HCT116 (cell line): ENCODE data around the gene CAPS. TPM values are rescaled to one million over a fixed set of nuclear protein-coding genes. Genes with fewer than 3 reads are reported as not detected.

Source experiments
- ATAC-seq: fragments of 200-7000 bp; cut with Tn5 transposase; 2 replicates; pipeline ENCODE4 v1.9.1; 2020; ENCODE audit warnings: mild to moderate bottlenecking, moderate library complexity
- BruUV-seq: library from RNA; stranded (reverse); fragments of 400-500 nt; replicated peaks from 2 replicates; lab custom pipeline; 2021; lab: Mats Ljungman, UMichigan
- CTCF ChIA-PET: fragments of 300-600 bp; sonication (Branson Sonifier 250); formaldehyde crosslinking; loops from one replicate; lab custom pipeline; 2021; ENCODE audit warnings: antibody characterized with exemption; lab: Charles Lee
- POLR2A ChIA-PET: fragments of 300-600, 350-600 bp; sonication (Branson Sonifier 250); formaldehyde crosslinking; loops from one replicate; lab custom pipeline; 2021; ENCODE audit warnings: antibody characterized with exemption; lab: Charles Lee
- RAD21 ChIA-PET, 2 experiments: fragments of 300-600 bp; sonication (Branson Sonifier 250); formaldehyde crosslinking; loops; one replicate each; lab custom pipeline; 2023; ENCODE audit warnings: low total read pairs in 2 of 2; ENCODE audit not compliant: uncharacterized antibody in 2 of 2, unreplicated experiment in 2 of 2, low non-redundant PET in 1 of 2; lab: Charles Lee
- DNase-seq: peaks from one replicate; pipeline ENCODE4 v3.0.0-alpha.2; 2010; ENCODE audit warnings: low read depth, low spot score
- H2AFZ ChIP-seq: fragments of 200-600 bp; shearing (Covaris generic), sonication (generic); 2 replicates; pipeline ENCODE4 v1.6.1; 2017; ENCODE audit warnings: low read depth, mixed run types, mixed read lengths, antibody characterized with exemption, low read length; ENCODE audit not compliant: poor library complexity, severe bottlenecking
- H3K27ac ChIP-seq: 2 replicates; pipeline ENCODE4 v1.5.1; 2012; ENCODE audit warnings: low read depth, low read length
- H3K27me3 ChIP-seq: fragments of 200-600 bp; sonication (generic); 2 replicates; pipeline ENCODE4 v1.6.1; 2016; ENCODE audit warnings: mixed run types, low read length, mixed read lengths; ENCODE audit not compliant: insufficient read depth
- H3K36me3 ChIP-seq, 2 experiments: fragments of 200-500 bp in 1 of 2; fragments of 200-600 bp in 1 of 2; sonication (Bioruptor generic) in 1 of 2; sonication (generic) in 1 of 2; 2 replicates each; pipeline versions ENCODE4 v1.5.1 to v1.6.1; 2014 to 2016; ENCODE audit warnings: low read length in 2 of 2, inconsistent platforms in 1 of 2, mixed read lengths in 1 of 2, mixed run types in 1 of 2; ENCODE audit not compliant: insufficient read depth in 2 of 2, control insufficient read depth in 1 of 2
- H3K4me1 ChIP-seq, 2 experiments: fragments of 200-600 bp in 1 of 2; sonication (generic) in 1 of 2; 2 replicates each; pipeline versions ENCODE4 v1.5.1 to v1.6.1; 2012 to 2017; ENCODE audit warnings: low read length in 2 of 2, inconsistent platforms in 1 of 2, mild to moderate bottlenecking in 1 of 2, mixed read lengths in 1 of 2, mixed run types in 1 of 2, moderate library complexity in 1 of 2; ENCODE audit not compliant: insufficient read depth in 2 of 2, control insufficient read depth in 1 of 2
- H3K4me2 ChIP-seq: fragments of 200-600 bp; sonication (generic); 2 replicates; pipeline ENCODE4 v1.6.1; 2017; ENCODE audit warnings: mixed run types, low read length, mixed read lengths
- H3K4me3 ChIP-seq, 2 experiments: fragments of 200-600 bp in 1 of 2; sonication (generic) in 1 of 2; replicated peaks in 1 of 2; 2 replicates each; pipeline ENCODE4 v1.5.1; 2011 to 2016; ENCODE audit warnings: low read length in 2 of 2, control low read depth in 1 of 2, low read depth in 1 of 2, mild to moderate bottlenecking in 1 of 2, mixed read lengths in 1 of 2, mixed run types in 1 of 2
- H3K79me2 ChIP-seq: fragments of 200-600 bp; sonication (generic); 2 replicates; pipeline ENCODE4 v1.6.1; 2017; ENCODE audit warnings: mild to moderate bottlenecking, mixed run types, low read length, moderate library complexity, mixed read lengths; ENCODE audit not compliant: insufficient read depth
- H3K9ac ChIP-seq: fragments of 200-600 bp; sonication (generic); 2 replicates; pipeline ENCODE4 v1.6.1; 2016; ENCODE audit warnings: low read length, mixed read lengths
- H3K9me2 ChIP-seq: fragments of 200-600 bp; sonication (generic), shearing (Covaris generic); 2 replicates; pipeline ENCODE4 v1.6.1; 2017; ENCODE audit warnings: mixed run types, mild to moderate bottlenecking, moderate library complexity; ENCODE audit not compliant: insufficient read depth
- H3K9me3 ChIP-seq, 2 experiments: fragments of 200-500 bp in 1 of 2; fragments of 200-600 bp in 1 of 2; sonication (Bioruptor generic) in 1 of 2; sonication (generic) in 1 of 2; 2 replicates each; pipeline ENCODE4 v1.6.1; 2014 to 2017; ENCODE audit warnings: low read length in 2 of 2, mixed read lengths in 2 of 2, inconsistent platforms in 1 of 2, low read depth in 1 of 2, mild to moderate bottlenecking in 1 of 2, mixed run types in 1 of 2, moderate library complexity in 1 of 2; ENCODE audit not compliant: control insufficient read depth in 1 of 2, insufficient read depth in 1 of 2
- H4K20me1 ChIP-seq: fragments of 200-600 bp; sonication (generic), shearing (Covaris generic); 2 replicates; pipeline ENCODE4 v1.6.1; 2017; ENCODE audit warnings: mixed run types, mild to moderate bottlenecking, moderate library complexity; ENCODE audit not compliant: insufficient read depth
- ATF3 ChIP-seq: IDR thresholded peaks from 2 replicates; pipeline ENCODE4 v1.6.1; 2012
- CEBPB ChIP-seq: IDR thresholded peaks from 2 replicates; pipeline ENCODE4 v1.6.1; 2012; ENCODE audit warnings: low read depth
- CTCF ChIP-seq, 3 experiments: fragments of 200-600 bp in 1 of 3; sonication (generic) in 1 of 3; IDR thresholded peaks in 2 of 3; conservative IDR thresholded peaks in 1 of 3; 2 replicates each; pipeline ENCODE4 v1.5.1; 2012 to 2017; ENCODE audit warnings: low read depth in 2 of 3, low read length in 2 of 3, antibody characterized with exemption in 1 of 3, borderline replicate concordance in 1 of 3, control low read depth in 1 of 3, mild to moderate bottlenecking in 1 of 3, mixed read lengths in 1 of 3, mixed run types in 1 of 3, moderate library complexity in 1 of 3; ENCODE audit not compliant: insufficient read depth in 1 of 3
- ELF1 ChIP-seq: IDR thresholded peaks from 2 replicates; pipeline ENCODE4 v1.6.1; 2012; ENCODE audit warnings: low read depth, borderline replicate concordance
- EZH2phosphoT487 ChIP-seq: fragments of 200-600 bp; IDR thresholded peaks from 2 replicates; pipeline ENCODE4 v1.6.1; 2018; ENCODE audit warnings: antibody characterized with exemption, borderline replicate concordance
- FOSL1 ChIP-seq: IDR thresholded peaks from 2 replicates; pipeline ENCODE4 v1.6.1; 2012; ENCODE audit warnings: low read depth
- JUND ChIP-seq: IDR thresholded peaks from 2 replicates; pipeline ENCODE4 v1.6.1; 2012
- POLR2A ChIP-seq: IDR thresholded peaks from 2 replicates; pipeline ENCODE4 v1.7.0; 2011; ENCODE audit warnings: borderline replicate concordance; ENCODE audit not compliant: insufficient read depth, insufficient read length; ENCODE audit errors: extremely low read depth
- POLR2AphosphoS5 ChIP-seq: IDR thresholded peaks from 2 replicates; pipeline ENCODE4 v1.6.1; 2011; ENCODE audit warnings: mild to moderate bottlenecking, low read depth, low read length, moderate library complexity
- RAD21 ChIP-seq: IDR thresholded peaks from 2 replicates; pipeline ENCODE4 v1.6.1; 2012; ENCODE audit warnings: low read depth, mild to moderate bottlenecking
- REST ChIP-seq: IDR thresholded peaks from 2 replicates; pipeline ENCODE4 v1.6.1; 2012; ENCODE audit warnings: low read depth
- SIN3A ChIP-seq: IDR thresholded peaks from 2 replicates; pipeline ENCODE4 v1.6.1; 2012; ENCODE audit warnings: low read depth
- SP1 ChIP-seq: IDR thresholded peaks from 2 replicates; pipeline ENCODE4 v1.6.1; 2012; ENCODE audit warnings: low read depth
- SRF ChIP-seq: IDR thresholded peaks from 2 replicates; pipeline ENCODE4 v1.6.1; 2012; ENCODE audit warnings: low read depth
- TCF7L2 ChIP-seq: IDR thresholded peaks from 2 replicates; pipeline ENCODE4 v1.7.0; 2011; ENCODE audit warnings: borderline replicate concordance, inconsistent platforms; ENCODE audit not compliant: insufficient read depth, insufficient read length; ENCODE audit errors: extremely low read depth
- ZBTB33 ChIP-seq: IDR thresholded peaks from 2 replicates; pipeline ENCODE4 v1.6.1; 2011; ENCODE audit warnings: mild to moderate bottlenecking, low read length, moderate library complexity; ENCODE audit not compliant: insufficient replicate concordance; ENCODE audit errors: extremely low read depth
- ZNF274 ChIP-seq: fragments of 200-500 bp; sonication (Bioruptor generic); IDR thresholded peaks from 2 replicates; pipeline ENCODE4 v1.6.1; 2014; ENCODE audit warnings: mild to moderate bottlenecking, low read depth, low read length, inconsistent platforms
- intact Hi-C: fragments of 100-400 bp; cut with micrococcal nuclease; formaldehyde crosslinking; loops from 2 replicates; pipeline ENCODE4 v1.10.0; 2022
- total RNA-seq: library from RNA; stranded (reverse); gene quantifications from one replicate; pipeline ENCODE4 v1.2.1, GENCODE V29; 2021; ENCODE audit not compliant: unreplicated experiment

Gene CAPS
- total RNA-seq, 1 experiment from 2014 or later, result 2.5 TPM

- RAD21 ChIA-PET, result no interaction called here
- no peak overlapping the region for H3K27ac ChIP-seq
Measured at GRCh38 chr19:5954293-5954692, 40.2 kb downstream of the CAPS start.

More at GRCh38 chr19:5954293-5954692, 40.2 kb downstream of the CAPS start:
- H3K4me1 ChIP-seq, result 0 out of 4 replicates have a peak, but pooled peaks cover 0 to 2% of the 10 kb centered on the region in 2 experiments
- no peak for DNase-seq
- BruUV-seq, result no TSS peak
- no peak overlapping the region for H3K4me2 ChIP-seq
- peaks cover 0 to 14% of the 10 kb centered on the region in 2 experiments; a peak in 1 of 4 replicates for H3K36me3 ChIP-seq
- intact Hi-C loops, result no loop called here
- H3K4me3 ChIP-seq, result no peak overlapping the region
- no peak overlapping the region for H2AFZ ChIP-seq
- POLR2A ChIA-PET, result no interaction called here
- H3K9ac ChIP-seq, result no peak overlapping the region
- H3K79me2 ChIP-seq, result peaks cover 98% of the 10 kb centered on the region
- peaks cover 15% of the 10 kb centered on the region; the same call in 1 of the 2 replicates for H4K20me1 ChIP-seq
- H3K9me2 ChIP-seq, result no peaks in the 10 kb centered on the region
- CTCF ChIA-PET, result no interaction called here
- H3K9me3 ChIP-seq, result no peaks in the 10 kb centered on the region
- H3K27me3 ChIP-seq, result no peaks in the 10 kb centered on the region
- no peak for TF ChIP-seq FOSL1
- TF ChIP-seq SIN3A, result no peak
- no peak for TF ChIP-seq SP1
- TF ChIP-seq ELF1, result no peak
- no peak for TF ChIP-seq RAD21
- no peak for TF ChIP-seq CTCF (IDR thresholded peaks at IDR 0.05 in 2 of 3, conservative IDR thresholded peaks at IDR 0.05 in 1 of 3; ENCODE audit: borderline replicate concordance in 1 of 3, insufficient read depth in 1 of 3, low read depth in 2 of 3, low read length in 2 of 3)
- TF ChIP-seq ZNF274, result no peak
- no peak for TF ChIP-seq POLR2A
- no peak for TF ChIP-seq EZH2phosphoT487
- no peak for TF ChIP-seq JUND
- TF ChIP-seq POLR2AphosphoS5, result no peak
- no peak for TF ChIP-seq ZBTB33
- TF ChIP-seq CEBPB, result no peak
- no peak for TF ChIP-seq ATF3
- no peak for TF ChIP-seq SRF
- no peak for TF ChIP-seq TCF7L2
- no peak for TF ChIP-seq REST
- no peak for ATAC-seq
